Measurements from ENCODE around the gene TOM1. TPM values are rescaled to one million over a fixed set of nuclear protein-coding genes. Genes with fewer than 3 reads are reported as not detected.
A peak's percentile ranks its signal among the peaks of the same experiment; 100 is the strongest.

TOM1 gene
- total RNA-seq, 1 experiment from 2014 or later = 22.3 TPM

DNA sequence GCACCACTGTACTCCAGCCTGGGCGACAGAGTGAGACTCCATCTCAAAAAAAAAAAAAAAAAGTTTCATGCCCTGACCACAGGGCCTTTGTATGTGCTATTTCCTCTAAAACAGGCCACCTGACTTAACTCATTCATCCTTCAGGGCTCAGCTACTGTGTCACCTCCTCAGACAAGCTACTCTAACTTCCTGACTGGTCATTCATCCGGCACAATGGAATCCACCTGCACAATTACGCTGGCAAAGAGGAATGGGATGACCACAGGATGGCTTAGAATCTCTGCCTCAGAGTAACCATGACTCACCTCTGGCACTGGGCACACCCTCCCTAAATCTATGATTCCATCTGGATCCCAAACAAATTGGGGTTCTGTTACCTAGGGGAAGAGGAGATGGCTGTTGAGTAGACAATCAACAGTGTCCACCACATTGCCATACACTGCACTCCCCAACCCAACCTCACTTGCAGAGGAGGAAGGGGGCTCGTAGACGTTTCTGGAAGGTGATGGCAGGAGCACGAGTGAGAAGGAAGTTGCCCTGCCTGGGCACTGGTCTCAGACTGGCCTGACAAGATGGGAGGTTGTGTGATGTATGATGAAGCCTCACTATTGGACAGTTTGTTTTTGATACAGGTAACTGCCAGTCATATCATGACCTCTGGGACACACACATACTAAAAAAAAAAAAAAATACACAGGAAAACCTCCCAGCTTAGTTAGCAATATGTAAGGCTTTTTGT, 58.4 kb downstream of the TOM1 start:
- Histone ChIP-seq H3K23me2 (ENCODE audit: insufficient read length, low read depth, low read length, poor library complexity, severe bottlenecking) (no peaks in the 10 kb centered on the region), H3K79me2 (ENCODE audit: insufficient read depth, low read length) (no peaks in the 10 kb centered on the region), H3K9me3 (ENCODE audit: control insufficient read depth, low read depth, low read length) (no peaks in the 10 kb centered on the region), H4K20me1 (ENCODE audit: control insufficient read depth, insufficient read depth, insufficient read length) (no peaks in the 10 kb centered on the region), H3K4ac (ENCODE audit: low read depth, low read length) (no peak overlapping the region), H2BK15ac (ENCODE audit: low read depth, low read length) (no peak overlapping the region), H2AFZ (ENCODE audit: low read length) (no peak overlapping the region), H2BK120ac (ENCODE audit: low read depth, low read length, poor library complexity, severe bottlenecking) (no peak overlapping the region), H3K23ac (ENCODE audit: insufficient read length, low read depth, low read length) (no peak overlapping the region), H4K5ac (ENCODE audit: insufficient read length, low read depth, low read length) (no peak overlapping the region), H3T11ph (ENCODE audit: low read length) (no peak overlapping the region), H3K79me1 (ENCODE audit: insufficient read depth, low read depth, low read length, poor library complexity, severe bottlenecking) (no peaks in the 10 kb centered on the region), H3K18ac (ENCODE audit: insufficient read length, low read depth, low read length) (no peak overlapping the region), H2BK20ac (ENCODE audit: low read depth, low read length, poor library complexity, severe bottlenecking) (no peak overlapping the region), H4K8ac (replicated peaks; ENCODE audit: insufficient read length, low read depth, low read length) (no peak overlapping the region), H3K27me3 (ENCODE audit: insufficient read depth, low read length) (no peaks in the 10 kb centered on the region), H3K14ac (ENCODE audit: insufficient read depth, low read length) (no peak overlapping the region), H2AK5ac (ENCODE audit: insufficient read length, low read length) (no peak overlapping the region), H3K4me2 (ENCODE audit: insufficient read depth, insufficient read length, low read length) (no peak overlapping the region), H2BK12ac (ENCODE audit: insufficient read length, low read depth, low read length) (no peak overlapping the region), H3K4me1 (ENCODE audit: insufficient read depth, low read length) (no peaks in the 10 kb centered on the region; the same call in 1 of the 2 replicates), H3K27ac (ENCODE audit: insufficient read length, low read depth, low read length) (no peak overlapping the region), H3K9ac (ENCODE audit: extremely low read depth, insufficient read length, low read length) (no peak overlapping the region), H4K91ac (ENCODE audit: insufficient read length, low read depth, low read length) (no peak overlapping the region), H3K56ac (ENCODE audit: insufficient read length, low read depth, low read length) (no peak overlapping the region), H2BK5ac (ENCODE audit: insufficient read length, low read length) (no peak overlapping the region)
- TF ChIP-seq, protein P1, sequence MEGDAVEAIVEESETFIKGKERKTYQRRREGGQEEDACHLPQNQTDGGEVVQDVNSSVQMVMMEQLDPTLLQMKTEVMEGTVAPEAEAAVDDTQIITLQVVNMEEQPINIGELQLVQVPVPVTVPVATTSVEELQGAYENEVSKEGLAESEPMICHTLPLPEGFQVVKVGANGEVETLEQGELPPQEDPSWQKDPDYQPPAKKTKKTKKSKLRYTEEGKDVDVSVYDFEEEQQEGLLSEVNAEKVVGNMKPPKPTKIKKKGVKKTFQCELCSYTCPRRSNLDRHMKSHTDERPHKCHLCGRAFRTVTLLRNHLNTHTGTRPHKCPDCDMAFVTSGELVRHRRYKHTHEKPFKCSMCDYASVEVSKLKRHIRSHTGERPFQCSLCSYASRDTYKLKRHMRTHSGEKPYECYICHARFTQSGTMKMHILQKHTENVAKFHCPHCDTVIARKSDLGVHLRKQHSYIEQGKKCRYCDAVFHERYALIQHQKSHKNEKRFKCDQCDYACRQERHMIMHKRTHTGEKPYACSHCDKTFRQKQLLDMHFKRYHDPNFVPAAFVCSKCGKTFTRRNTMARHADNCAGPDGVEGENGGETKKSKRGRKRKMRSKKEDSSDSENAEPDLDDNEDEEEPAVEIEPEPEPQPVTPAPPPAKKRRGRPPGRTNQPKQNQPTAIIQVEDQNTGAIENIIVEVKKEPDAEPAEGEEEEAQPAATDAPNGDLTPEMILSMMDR (conservative IDR thresholded peaks at IDR 0.05) = no peak
- no peaks in the 10 kb centered on the region for H3K36me3 Mint-ChIP-seq (ENCODE audit: insufficient read depth in 1 of 3, low read depth in 3 of 3)
- peaks cover 1 to 8% of the 10 kb centered on the region in 2 experiments; a peak in 2 of 4 replicates for H3K4me1 Mint-ChIP-seq
- H3K4me3 Mint-ChIP-seq = no peak overlapping the region
- H3K9me3 Mint-ChIP-seq = no peaks in the 10 kb centered on the region
- peak overlapping the region in 1 of 3 experiments; percentile 41; a peak in 1 of 7 replicates for H3K27ac Mint-ChIP-seq
- DNase-seq = no peak
- no CpG with 5 or more reads among the region's 6 CpGs for WGBS (ENCODE audit: extremely low coverage, insufficient read length, low lambda C conversion rate)
- H3K27me3 Mint-ChIP-seq (ENCODE audit: low read depth) = no peaks in the 10 kb centered on the region
